Gastrocnemius medialis (tissue), 4 donors: Measurements from ENCODE around the gene CELSR1.

Experiments used
- POLR2A ChIP-seq, 2 donors: fragments of 450-650 bp; IDR thresholded peaks; one replicate each; pipeline ENCODE4 v1.6.1; 2017; ENCODE audit warnings: antibody characterized with exemption in 2 of 2, mild to moderate bottlenecking in 2 of 2, moderate library complexity in 2 of 2
- TF ChIP-seq, protein P1 (sequence below), 5 experiments: fragments of 450-650 bp in 3 of 5; fragments of 200-600 bp in 2 of 5; sonication (generic) in 2 of 5; IDR thresholded peaks in 4 of 5; conservative IDR thresholded peaks in 1 of 5; 1 replicate in 4 of 5; 2 replicates in 1 of 5; pipeline ENCODE4 v1.5.1; 2016 to 2019; ENCODE audit warnings: antibody characterized with exemption in 5 of 5, mild to moderate bottlenecking in 3 of 5, moderate library complexity in 3 of 5

DNA sequence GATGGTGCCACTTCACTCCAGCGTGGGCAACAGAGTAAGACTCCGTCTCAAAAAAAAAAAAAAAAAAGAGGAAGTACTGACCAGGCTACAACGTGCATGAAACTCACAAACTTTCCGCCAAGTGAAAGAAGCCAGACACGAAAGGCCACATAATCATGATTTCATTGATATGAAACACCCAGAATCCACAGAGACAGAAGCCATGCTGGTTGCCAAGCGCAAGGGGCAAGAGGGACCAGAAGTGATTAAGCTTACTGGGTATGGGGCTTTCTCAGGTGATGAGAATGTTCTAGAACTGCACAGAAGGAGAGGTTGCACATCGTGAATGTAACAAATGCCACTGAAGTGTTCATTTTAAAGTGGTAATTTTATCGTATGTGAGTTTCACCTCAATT, 60.9 kb downstream of the CELSR1 start:
- TF ChIP-seq, protein P1, sequence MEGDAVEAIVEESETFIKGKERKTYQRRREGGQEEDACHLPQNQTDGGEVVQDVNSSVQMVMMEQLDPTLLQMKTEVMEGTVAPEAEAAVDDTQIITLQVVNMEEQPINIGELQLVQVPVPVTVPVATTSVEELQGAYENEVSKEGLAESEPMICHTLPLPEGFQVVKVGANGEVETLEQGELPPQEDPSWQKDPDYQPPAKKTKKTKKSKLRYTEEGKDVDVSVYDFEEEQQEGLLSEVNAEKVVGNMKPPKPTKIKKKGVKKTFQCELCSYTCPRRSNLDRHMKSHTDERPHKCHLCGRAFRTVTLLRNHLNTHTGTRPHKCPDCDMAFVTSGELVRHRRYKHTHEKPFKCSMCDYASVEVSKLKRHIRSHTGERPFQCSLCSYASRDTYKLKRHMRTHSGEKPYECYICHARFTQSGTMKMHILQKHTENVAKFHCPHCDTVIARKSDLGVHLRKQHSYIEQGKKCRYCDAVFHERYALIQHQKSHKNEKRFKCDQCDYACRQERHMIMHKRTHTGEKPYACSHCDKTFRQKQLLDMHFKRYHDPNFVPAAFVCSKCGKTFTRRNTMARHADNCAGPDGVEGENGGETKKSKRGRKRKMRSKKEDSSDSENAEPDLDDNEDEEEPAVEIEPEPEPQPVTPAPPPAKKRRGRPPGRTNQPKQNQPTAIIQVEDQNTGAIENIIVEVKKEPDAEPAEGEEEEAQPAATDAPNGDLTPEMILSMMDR (IDR thresholded peaks at IDR 0.05 in 4 of 5, conservative IDR thresholded peaks at IDR 0.05 in 1 of 5) = no peak
- TF ChIP-seq POLR2A (IDR thresholded peaks at IDR 0.05) = no peak
